ENCODE data around the gene CDK5R2.

GRCh38 chr2:219003267-219003634 is 43.8 kb downstream of the CDK5R2 start:
- TF ChIP-seq CTCF (IDR thresholded peaks at IDR 0.05) (no peak), POLR2A (IDR thresholded peaks at IDR 0.05) (no peak)
